Activated naive CD8-positive, alpha-beta T cell (primary cell): ENCODE measurements around the gene UBE3A.

Source experiments
- H3K27ac Mint-ChIP-seq: one replicate; pipeline ENCODE4 v1.8.0; 2021; ENCODE audit warnings: mixed read lengths
- H3K27me3 Mint-ChIP-seq: one replicate; pipeline ENCODE4 v1.8.0; 2021; ENCODE audit warnings: mixed read lengths
- H3K36me3 Mint-ChIP-seq: one replicate; pipeline ENCODE4 v1.8.0; 2021; ENCODE audit warnings: mixed read lengths
- H3K4me1 Mint-ChIP-seq: one replicate; pipeline ENCODE4 v1.8.0; 2021; ENCODE audit warnings: low read depth, mixed read lengths
- H3K4me3 Mint-ChIP-seq: one replicate; pipeline ENCODE4 v1.8.0; 2021; ENCODE audit warnings: mild to moderate bottlenecking, mixed read lengths
- H3K9me3 Mint-ChIP-seq: one replicate; pipeline ENCODE4 v1.8.0; 2021; ENCODE audit warnings: low read depth, mixed read lengths

The UBE3A gene

GRCh38 chr15:25346371-25346770 lies 92.5 kb downstream of the UBE3A start:
- Mint-ChIP-seq H3K4me3 (no peak overlapping the region), H3K27me3 (no peaks in the 10 kb centered on the region), H3K9me3 (peaks cover 27% of the 10 kb centered on the region), H3K36me3 (peaks cover 66% of the 10 kb centered on the region), H3K27ac (no peak overlapping the region), H3K4me1 (peaks cover 2% of the 10 kb centered on the region)

GRCh38 chr15:25345943-25346342 lies 92.9 kb downstream of the UBE3A start:
- H3K36me3 Mint-ChIP-seq = peaks cover 63% of the 10 kb centered on the region
- no peak overlapping the region for H3K4me3 Mint-ChIP-seq
- no peaks in the 10 kb centered on the region for H3K27me3 Mint-ChIP-seq
- H3K27ac Mint-ChIP-seq = no peak overlapping the region
- peaks cover 2% of the 10 kb centered on the region for H3K4me1 Mint-ChIP-seq
- H3K9me3 Mint-ChIP-seq = peaks cover 27% of the 10 kb centered on the region

GRCh38 chr15:25342629-25343028 lies 96.2 kb downstream of the UBE3A start:
- H3K27ac Mint-ChIP-seq = no peak overlapping the region

GRCh38 chr15:25339431-25339830 lies 99.4 kb downstream of the UBE3A start:
- no peaks in the 10 kb centered on the region for H3K27me3 Mint-ChIP-seq
- H3K4me3 Mint-ChIP-seq = no peak overlapping the region
- H3K9me3 Mint-ChIP-seq = peaks cover 18% of the 10 kb centered on the region
- peaks cover 51% of the 10 kb centered on the region for H3K36me3 Mint-ChIP-seq
- H3K4me1 Mint-ChIP-seq = peaks cover 2% of the 10 kb centered on the region
- H3K27ac Mint-ChIP-seq = no peak overlapping the region

More at GRCh38 chr15:25342629-25343028, 96.2 kb downstream of the UBE3A start:
- H3K36me3 Mint-ChIP-seq = peaks cover 49% of the 10 kb centered on the region
- peaks cover 2% of the 10 kb centered on the region for H3K4me1 Mint-ChIP-seq
- H3K27me3 Mint-ChIP-seq = no peaks in the 10 kb centered on the region
- H3K4me3 Mint-ChIP-seq = no peak overlapping the region
- H3K9me3 Mint-ChIP-seq = peaks cover 7% of the 10 kb centered on the region

GRCh38 chr15:25335279-25335678 lies 103.5 kb downstream of the UBE3A start:
- Mint-ChIP-seq H3K9me3 (peaks cover 18% of the 10 kb centered on the region), H3K27ac (no peak overlapping the region), H3K4me3 (no peak overlapping the region), H3K27me3 (no peaks in the 10 kb centered on the region), H3K4me1 (no peaks in the 10 kb centered on the region), H3K36me3 (peaks cover 60% of the 10 kb centered on the region)

GRCh38 chr15:25333049-25333448 lies 105.8 kb downstream of the UBE3A start:
- peaks cover 47% of the 10 kb centered on the region for H3K36me3 Mint-ChIP-seq
- H3K4me3 Mint-ChIP-seq = no peak overlapping the region
- no peaks in the 10 kb centered on the region for H3K27me3 Mint-ChIP-seq

GRCh38 chr15:25332306-25332705 lies 106.5 kb downstream of the UBE3A start:
- H3K9me3 Mint-ChIP-seq = peaks cover 17% of the 10 kb centered on the region
- no peaks in the 10 kb centered on the region for H3K27me3 Mint-ChIP-seq
- no peak overlapping the region for H3K4me3 Mint-ChIP-seq
- H3K27ac Mint-ChIP-seq = no peak overlapping the region
- H3K4me1 Mint-ChIP-seq = no peaks in the 10 kb centered on the region
- H3K36me3 Mint-ChIP-seq = peaks cover 44% of the 10 kb centered on the region

More at GRCh38 chr15:25333049-25333448, 105.8 kb downstream of the UBE3A start:
- peaks cover 18% of the 10 kb centered on the region for H3K9me3 Mint-ChIP-seq
- no peaks in the 10 kb centered on the region for H3K4me1 Mint-ChIP-seq
- H3K27ac Mint-ChIP-seq = no peak overlapping the region

- Mint-ChIP-seq H3K36me3 (peaks cover 45% of the 10 kb centered on the region), H3K4me1 (no peaks in the 10 kb centered on the region), H3K27me3 (no peaks in the 10 kb centered on the region), H3K4me3 (no peak overlapping the region), H3K9me3 (peaks cover 13% of the 10 kb centered on the region), H3K27ac (no peak overlapping the region)
These were observed 107.0 kb downstream of the UBE3A start for GRCh38 chr15:25331860-25332259.

- H3K4me1 Mint-ChIP-seq = no peaks in the 10 kb centered on the region
- H3K9me3 Mint-ChIP-seq = peaks cover 11% of the 10 kb centered on the region
- H3K27me3 Mint-ChIP-seq = no peaks in the 10 kb centered on the region
- no peak overlapping the region for H3K27ac Mint-ChIP-seq
- no peak overlapping the region for H3K4me3 Mint-ChIP-seq
- H3K36me3 Mint-ChIP-seq = peaks cover 44% of the 10 kb centered on the region
These were observed 107.4 kb downstream of the UBE3A start for GRCh38 chr15:25331404-25331803.

GRCh38 chr15:25329696-25330095 lies 109.1 kb downstream of the UBE3A start:
- Mint-ChIP-seq H3K4me1 (no peaks in the 10 kb centered on the region), H3K9me3 (peaks cover 2% of the 10 kb centered on the region), H3K4me3 (no peak overlapping the region), H3K27me3 (no peaks in the 10 kb centered on the region), H3K27ac (no peak overlapping the region), H3K36me3 (peaks cover 33% of the 10 kb centered on the region)

- no peaks in the 10 kb centered on the region for H3K4me1 Mint-ChIP-seq
- H3K36me3 Mint-ChIP-seq = peaks cover 41% of the 10 kb centered on the region
- H3K9me3 Mint-ChIP-seq = peaks cover 3% of the 10 kb centered on the region
- H3K27ac Mint-ChIP-seq = no peak overlapping the region
- H3K27me3 Mint-ChIP-seq = no peaks in the 10 kb centered on the region
- no peak overlapping the region for H3K4me3 Mint-ChIP-seq
These were observed 111.1 kb downstream of the UBE3A start for GRCh38 chr15:25327686-25328085.

GRCh38 chr15:25325187-25325586 lies 113.6 kb downstream of the UBE3A start:
- no peaks in the 10 kb centered on the region for H3K27me3 Mint-ChIP-seq
- H3K4me3 Mint-ChIP-seq = no peak overlapping the region
- H3K9me3 Mint-ChIP-seq = peaks cover 23% of the 10 kb centered on the region
- no peaks in the 10 kb centered on the region for H3K4me1 Mint-ChIP-seq
- H3K27ac Mint-ChIP-seq = no peak overlapping the region
- H3K36me3 Mint-ChIP-seq = peaks cover 39% of the 10 kb centered on the region

- Mint-ChIP-seq H3K4me1 (no peaks in the 10 kb centered on the region), H3K27me3 (no peaks in the 10 kb centered on the region), H3K4me3 (no peak overlapping the region), H3K27ac (no peak overlapping the region), H3K36me3 (peaks cover 45% of the 10 kb centered on the region), H3K9me3 (peaks cover 32% of the 10 kb centered on the region)
These were observed 115.4 kb downstream of the UBE3A start for GRCh38 chr15:25323420-25323819.

- no peak overlapping the region for H3K4me3 Mint-ChIP-seq
These were observed 151.0 kb downstream of the UBE3A start for GRCh38 chr15:25287823-25288222.

More at GRCh38 chr15:25287823-25288222, 151.0 kb downstream of the UBE3A start:
- Mint-ChIP-seq H3K9me3 (peaks cover 24% of the 10 kb centered on the region), H3K4me1 (no peaks in the 10 kb centered on the region), H3K27ac (no peak overlapping the region), H3K27me3 (no peaks in the 10 kb centered on the region), H3K36me3 (no peaks in the 10 kb centered on the region)
